Lower leg skin (tissue), 4 donors: ENCODE results near the gene AFMID. TPM values are rescaled to one million over a fixed set of nuclear protein-coding genes. Genes with fewer than 3 reads are reported as not detected.

Source experiments
- DNase-seq, 2 donors: peaks; one replicate each; pipeline ENCODE4 v3.0.0-alpha.2; 2019; ENCODE audit warnings: low spot score in 2 of 2
- H3K4me3 ChIP-seq: fragments of 200-600 bp; sonication (generic); 2 replicates; pipeline ENCODE4 v1.5.1; 2017; ENCODE audit warnings: mild to moderate bottlenecking, low read depth; ENCODE audit not compliant: poor library complexity, severe bottlenecking
- POLR2A ChIP-seq, 2 donors: fragments of 450-650 bp; IDR thresholded peaks; one replicate each; pipeline ENCODE4 v1.6.1; 2016 to 2017; ENCODE audit warnings: antibody characterized with exemption in 2 of 2, mild to moderate bottlenecking in 1 of 2, moderate library complexity in 1 of 2
- WGBS, 2 donors: methylation state at CpG; one replicate each; pipeline ENCODE4 v1.1.5; 2018; 5-methylcytosine and 5-hydroxymethylcytosine counted together
- intact Hi-C: fragments of 100-400 bp; cut with DNase I; formaldehyde crosslinking; loops from one replicate; pipeline ENCODE4 v1.15.0; 2023; ENCODE audit warnings: low total_unique reads
- total RNA-seq, 4 donors: library from RNA; depleted of rRNA; stranded (reverse); fragments of >200 nt; gene quantifications; one replicate each; pipeline ENCODE4 v1.1.0, GENCODE V29; 2016
- TF ChIP-seq, protein P1 (sequence below), 3 donors: fragments of 450-650 bp; IDR thresholded peaks; one replicate each; pipeline ENCODE4 v1.5.1; 2016; ENCODE audit warnings: antibody characterized with exemption in 3 of 3, mild to moderate bottlenecking in 3 of 3, moderate library complexity in 2 of 3

The AFMID gene
- total RNA-seq, 4 donors from 2014 or later: 41.4 to 77.7 (median 59.7) TPM

DNA sequence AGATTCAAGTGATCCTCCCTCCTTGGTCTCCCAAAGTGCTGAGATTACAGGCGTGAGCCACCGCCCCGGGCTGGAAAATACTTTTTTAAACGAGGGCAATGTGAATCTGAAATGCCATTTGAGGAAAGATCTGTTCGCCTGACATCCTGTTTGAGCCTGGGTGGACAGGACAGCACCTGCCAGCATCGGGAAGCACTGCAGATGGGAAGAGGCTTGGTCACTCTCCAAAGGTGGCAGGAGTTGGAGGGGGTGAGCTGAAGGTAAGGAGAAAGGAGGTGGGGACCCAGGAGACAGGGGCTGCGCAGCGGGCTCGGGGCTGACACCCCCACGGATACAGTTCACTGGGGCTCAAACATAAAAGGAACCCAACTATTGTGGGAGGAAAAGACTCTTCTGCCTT lies 22.9 kb downstream of the AFMID start:
- TF ChIP-seq, protein P1, sequence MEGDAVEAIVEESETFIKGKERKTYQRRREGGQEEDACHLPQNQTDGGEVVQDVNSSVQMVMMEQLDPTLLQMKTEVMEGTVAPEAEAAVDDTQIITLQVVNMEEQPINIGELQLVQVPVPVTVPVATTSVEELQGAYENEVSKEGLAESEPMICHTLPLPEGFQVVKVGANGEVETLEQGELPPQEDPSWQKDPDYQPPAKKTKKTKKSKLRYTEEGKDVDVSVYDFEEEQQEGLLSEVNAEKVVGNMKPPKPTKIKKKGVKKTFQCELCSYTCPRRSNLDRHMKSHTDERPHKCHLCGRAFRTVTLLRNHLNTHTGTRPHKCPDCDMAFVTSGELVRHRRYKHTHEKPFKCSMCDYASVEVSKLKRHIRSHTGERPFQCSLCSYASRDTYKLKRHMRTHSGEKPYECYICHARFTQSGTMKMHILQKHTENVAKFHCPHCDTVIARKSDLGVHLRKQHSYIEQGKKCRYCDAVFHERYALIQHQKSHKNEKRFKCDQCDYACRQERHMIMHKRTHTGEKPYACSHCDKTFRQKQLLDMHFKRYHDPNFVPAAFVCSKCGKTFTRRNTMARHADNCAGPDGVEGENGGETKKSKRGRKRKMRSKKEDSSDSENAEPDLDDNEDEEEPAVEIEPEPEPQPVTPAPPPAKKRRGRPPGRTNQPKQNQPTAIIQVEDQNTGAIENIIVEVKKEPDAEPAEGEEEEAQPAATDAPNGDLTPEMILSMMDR (IDR thresholded peaks at IDR 0.05): no peak
- no peak for TF ChIP-seq POLR2A (IDR thresholded peaks at IDR 0.05)
- intact Hi-C loops: loop anchor here (5.0 kb wide), 1 partner anchor 627 kb away; no protein-coding TSS in a partner anchor
- DNase-seq: no peak
- no peak overlapping the region for H3K4me3 ChIP-seq
- 74 to 75% methylated on average over 10 of the region's 10 CpGs for WGBS, 2 donors

DNA sequence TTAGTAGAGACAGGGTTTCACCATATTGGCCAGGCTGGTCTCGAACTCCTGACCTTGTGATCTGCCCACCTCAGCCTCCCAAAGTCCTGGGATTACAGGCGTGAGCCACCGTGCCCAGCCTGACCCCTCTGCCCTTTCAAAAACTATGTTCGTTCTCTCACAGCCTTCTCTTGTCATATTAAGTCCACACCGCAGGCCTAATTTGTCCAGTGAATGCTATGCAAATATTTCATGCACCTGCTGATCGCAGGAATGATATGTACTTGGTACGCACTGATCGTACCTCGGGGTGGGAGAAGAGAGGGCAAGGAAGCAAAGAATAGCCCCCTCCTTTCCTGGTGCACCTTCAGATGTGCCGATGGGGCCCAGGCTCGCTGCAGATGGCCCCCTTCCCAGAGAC lies 23.9 kb downstream of the AFMID start:
- intact Hi-C loops: loop anchor here (5.0 kb wide), 1 partner anchor 626 kb away; no protein-coding TSS in a partner anchor
- 66 to 76% methylated on average over 11 of the region's 11 CpGs for WGBS, 2 donors
- DNase-seq: no peak
- TF ChIP-seq, protein P1 (IDR thresholded peaks at IDR 0.05): no peak
- no peak for TF ChIP-seq POLR2A (IDR thresholded peaks at IDR 0.05)
- no peak overlapping the region for H3K4me3 ChIP-seq

DNA sequence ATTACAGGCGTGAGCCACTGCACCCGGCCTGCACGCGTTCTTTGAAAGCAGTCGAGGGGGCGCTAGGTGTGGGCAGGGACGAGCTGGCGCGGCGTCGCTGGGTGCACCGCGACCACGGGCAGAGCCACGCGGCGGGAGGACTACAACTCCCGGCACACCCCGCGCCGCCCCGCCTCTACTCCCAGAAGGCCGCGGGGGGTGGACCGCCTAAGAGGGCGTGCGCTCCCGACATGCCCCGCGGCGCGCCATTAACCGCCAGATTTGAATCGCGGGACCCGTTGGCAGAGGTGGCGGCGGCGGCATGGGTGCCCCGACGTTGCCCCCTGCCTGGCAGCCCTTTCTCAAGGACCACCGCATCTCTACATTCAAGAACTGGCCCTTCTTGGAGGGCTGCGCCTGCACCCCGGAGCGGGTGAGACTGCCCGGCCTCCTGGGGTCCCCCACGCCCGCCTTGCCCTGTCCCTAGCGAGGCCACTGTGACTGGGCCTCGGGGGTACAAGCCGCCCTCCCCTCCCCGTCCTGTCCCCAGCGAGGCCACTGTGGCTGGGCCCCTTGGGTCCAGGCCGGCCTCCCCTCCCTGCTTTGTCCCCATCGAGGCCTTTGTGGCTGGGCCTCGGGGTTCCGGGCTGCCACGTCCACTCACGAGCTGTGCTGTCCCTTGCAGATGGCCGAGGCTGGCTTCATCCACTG lies 27.0 kb downstream of the AFMID start, which contains the start of gene BIRC5:
TSS of gene BIRC5 (plus strand) at position 238 of the 690 bp plus-strand sequence. CDS start at position 302, 64 bp downstream.
- 2% methylated on average over 20 to 54 of the region's 60 CpGs for WGBS, 2 donors
- TF ChIP-seq POLR2A (IDR thresholded peaks at IDR 0.05): no peak
- TF ChIP-seq, protein P1 (IDR thresholded peaks at IDR 0.05): no peak
- H3K4me3 ChIP-seq: peak within 1 kb of the TSS; percentile 17
- peak; percentile 70 to 96 for DNase-seq
- intact Hi-C loops: loop anchor here (5.0 kb wide), 1 partner anchor 623 kb away; no protein-coding TSS in a partner anchor

DNA sequence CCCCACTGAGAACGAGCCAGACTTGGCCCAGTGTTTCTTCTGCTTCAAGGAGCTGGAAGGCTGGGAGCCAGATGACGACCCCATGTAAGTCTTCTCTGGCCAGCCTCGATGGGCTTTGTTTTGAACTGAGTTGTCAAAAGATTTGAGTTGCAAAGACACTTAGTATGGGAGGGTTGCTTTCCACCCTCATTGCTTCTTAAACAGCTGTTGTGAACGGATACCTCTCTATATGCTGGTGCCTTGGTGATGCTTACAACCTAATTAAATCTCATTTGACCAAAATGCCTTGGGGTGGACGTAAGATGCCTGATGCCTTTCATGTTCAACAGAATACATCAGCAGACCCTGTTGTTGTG lies 27.5 kb downstream of the AFMID start:
- 12 to 13% methylated on average over 5 of the region's 5 CpGs for WGBS, 2 donors

DNA sequence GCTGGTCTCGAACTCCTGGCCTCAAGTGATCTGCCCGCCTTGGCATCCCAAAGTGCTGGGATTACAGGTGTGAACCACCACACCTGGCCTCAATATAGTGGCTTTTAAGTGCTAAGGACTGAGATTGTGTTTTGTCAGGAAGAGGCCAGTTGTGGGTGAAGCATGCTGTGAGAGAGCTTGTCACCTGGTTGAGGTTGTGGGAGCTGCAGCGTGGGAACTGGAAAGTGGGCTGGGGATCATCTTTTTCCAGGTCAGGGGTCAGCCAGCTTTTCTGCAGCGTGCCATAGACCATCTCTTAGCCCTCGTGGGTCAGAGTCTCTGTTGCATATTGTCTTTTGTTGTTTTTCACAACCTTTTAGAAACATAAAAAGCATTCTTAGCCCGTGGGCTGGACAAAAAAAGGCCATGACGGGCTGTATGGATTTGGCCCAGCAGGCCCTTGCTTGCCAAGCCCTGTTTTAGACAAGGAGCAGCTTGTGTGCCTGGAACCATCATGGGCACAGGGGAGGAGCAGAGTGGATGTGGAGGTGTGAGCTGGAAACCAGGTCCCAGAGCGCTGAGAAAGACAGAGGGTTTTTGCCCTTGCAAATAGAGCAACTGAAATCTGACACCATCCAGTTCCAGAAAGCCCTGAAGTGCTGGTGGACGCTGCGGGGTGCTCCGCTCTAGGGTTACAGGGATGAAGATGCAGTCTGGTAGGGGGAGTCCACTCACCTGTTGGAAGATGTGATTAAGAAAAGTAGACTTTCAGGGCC lies 32.4 kb downstream of the AFMID start:
- H3K4me3 ChIP-seq: no peak overlapping the region
- intact Hi-C loops: no loop called here
- WGBS, 2 donors: 74 to 83% methylated on average over 11 of the region's 11 CpGs
- no peak for TF ChIP-seq POLR2A (IDR thresholded peaks at IDR 0.05)
- TF ChIP-seq, protein P1 (IDR thresholded peaks at IDR 0.05): no peak
- no peak for DNase-seq

More for the DNA sequence above, 27.5 kb downstream of the AFMID start:
- H3K4me3 ChIP-seq: peak overlapping the region; percentile 17
- TF ChIP-seq, protein P1 (IDR thresholded peaks at IDR 0.05): no peak
- TF ChIP-seq POLR2A (IDR thresholded peaks at IDR 0.05): no peak
- intact Hi-C loops: loop anchor here (5.0 kb wide), 1 partner anchor 623 kb away; no protein-coding TSS in a partner anchor
- DNase-seq: no peak
